Smooth muscle cell (in vitro differentiated cells): ENCODE measurements around the gene C11orf71. TPM values are rescaled to one million over a fixed set of nuclear protein-coding genes. Genes with fewer than 3 reads are reported as not detected.

Source experiments
- DNase-seq: peaks from one replicate; lab custom pipeline; 2025; ENCODE audit not compliant: unreplicated experiment; lab: John Stamatoyannopoulos, UW
- H2AFZ ChIP-seq: fragments of 200-600 bp; sonication (generic); 2 replicates; pipeline ENCODE4 v1.6.0; 2016; ENCODE audit warnings: antibody characterized with exemption, low read depth, mild to moderate bottlenecking
- H3F3A ChIP-seq: fragments of 200-600 bp; sonication (generic); 2 replicates; pipeline ENCODE4 v1.6.0; 2017; ENCODE audit warnings: antibody characterized with exemption, low read depth
- H3K27ac ChIP-seq: fragments of 200-600 bp; sonication (generic); 2 replicates; pipeline ENCODE4 v1.5.1; 2016; ENCODE audit warnings: low read depth, mild to moderate bottlenecking
- H3K27me3 ChIP-seq: fragments of 200-600 bp; sonication (generic); 2 replicates; pipeline ENCODE4 v1.6.1; 2016; ENCODE audit warnings: low read depth, mild to moderate bottlenecking
- H3K36me3 ChIP-seq: fragments of 200-600 bp; sonication (generic); 2 replicates; pipeline ENCODE4 v1.5.1; 2016; ENCODE audit warnings: low read depth
- H3K4me1 ChIP-seq: fragments of 200-600 bp; sonication (generic); 2 replicates; pipeline ENCODE4 v1.5.1; 2016; ENCODE audit warnings: low read depth
- H3K4me2 ChIP-seq: fragments of 200-600 bp; sonication (generic); 2 replicates; pipeline ENCODE4 v1.6.0; 2016; ENCODE audit warnings: mild to moderate bottlenecking
- H3K4me3 ChIP-seq: fragments of 200-600 bp; sonication (generic); 2 replicates; pipeline ENCODE4 v1.5.1; 2016; ENCODE audit warnings: mild to moderate bottlenecking
- H3K79me2 ChIP-seq: fragments of 200-600 bp; sonication (generic); 2 replicates; pipeline ENCODE4 v1.6.0; 2016; ENCODE audit warnings: low read depth, mild to moderate bottlenecking
- H3K9ac ChIP-seq: fragments of 200-600 bp; sonication (generic); 2 replicates; pipeline ENCODE4 v1.6.0; 2016; ENCODE audit warnings: low read depth
- H3K9me3 ChIP-seq: fragments of 200-600 bp; sonication (generic); replicated peaks from 2 replicates; pipeline ENCODE4 v1.5.1; 2016; ENCODE audit warnings: low read depth
- H4K20me1 ChIP-seq: fragments of 200-600 bp; sonication (generic); 2 replicates; pipeline ENCODE4 v1.6.0; 2016; ENCODE audit warnings: low read depth
- WGBS: methylation state at CpG from one replicate; pipeline ENCODE4 v1.1.7; 2016; ENCODE audit warnings: low lambda C conversion rate; 5-methylcytosine and 5-hydroxymethylcytosine counted together
- polyA plus RNA-seq: library from polyadenylated mRNA; unstranded; fragments of >200 nt; fragmentation: Nextera tagmentation; extraction: Ambion mirVana; gene quantifications from 2 replicates; pipeline ENCODE4 v1.2.1, GENCODE V29; 2016
- total RNA-seq: library from RNA; depleted of rRNA; stranded (reverse); fragments of >200 nt; gene quantifications from 2 replicates; pipeline ENCODE4 v1.2.3, GENCODE V29; 2014
- TF ChIP-seq, protein P1 (sequence below): fragments of 200-600 bp; sonication (generic); IDR thresholded peaks from 2 replicates; pipeline ENCODE4 v1.5.1; 2017; ENCODE audit warnings: borderline replicate concordance, mild to moderate bottlenecking, antibody characterized with exemption; ENCODE audit not compliant: insufficient read depth, poor library complexity, severe bottlenecking

C11orf71 gene
- total and polyA plus RNA-seq, 2 experiments from 2014 or later = 1.3 to 2.0 TPM

DNA sequence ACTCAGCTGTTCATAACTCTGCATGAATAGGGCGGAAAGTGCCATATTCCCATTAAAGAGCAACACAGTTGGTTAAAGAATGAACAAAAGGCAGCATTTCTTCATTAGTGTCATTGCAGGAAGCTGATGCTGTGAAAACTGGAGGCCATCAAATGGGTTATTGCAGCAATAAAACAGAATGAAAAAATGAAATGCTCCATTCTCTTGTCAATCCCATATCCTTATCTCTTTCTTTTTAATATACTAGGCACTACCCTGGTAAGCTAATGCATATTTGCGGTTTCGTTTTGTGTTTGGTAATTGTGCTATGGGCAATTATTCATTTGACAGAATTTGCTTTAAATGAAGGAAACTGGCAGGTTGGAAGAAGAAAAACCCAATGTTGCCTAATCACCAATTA is 25.3 kb downstream of the C11orf71 start:
- no peaks in the 10 kb centered on the region for H3K9me3 ChIP-seq
- TF ChIP-seq, protein P1, sequence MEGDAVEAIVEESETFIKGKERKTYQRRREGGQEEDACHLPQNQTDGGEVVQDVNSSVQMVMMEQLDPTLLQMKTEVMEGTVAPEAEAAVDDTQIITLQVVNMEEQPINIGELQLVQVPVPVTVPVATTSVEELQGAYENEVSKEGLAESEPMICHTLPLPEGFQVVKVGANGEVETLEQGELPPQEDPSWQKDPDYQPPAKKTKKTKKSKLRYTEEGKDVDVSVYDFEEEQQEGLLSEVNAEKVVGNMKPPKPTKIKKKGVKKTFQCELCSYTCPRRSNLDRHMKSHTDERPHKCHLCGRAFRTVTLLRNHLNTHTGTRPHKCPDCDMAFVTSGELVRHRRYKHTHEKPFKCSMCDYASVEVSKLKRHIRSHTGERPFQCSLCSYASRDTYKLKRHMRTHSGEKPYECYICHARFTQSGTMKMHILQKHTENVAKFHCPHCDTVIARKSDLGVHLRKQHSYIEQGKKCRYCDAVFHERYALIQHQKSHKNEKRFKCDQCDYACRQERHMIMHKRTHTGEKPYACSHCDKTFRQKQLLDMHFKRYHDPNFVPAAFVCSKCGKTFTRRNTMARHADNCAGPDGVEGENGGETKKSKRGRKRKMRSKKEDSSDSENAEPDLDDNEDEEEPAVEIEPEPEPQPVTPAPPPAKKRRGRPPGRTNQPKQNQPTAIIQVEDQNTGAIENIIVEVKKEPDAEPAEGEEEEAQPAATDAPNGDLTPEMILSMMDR = no peak
- WGBS = 94% methylated on average over 3 of the region's 3 CpGs
- no peaks in the 10 kb centered on the region for H3K4me1 ChIP-seq
- H3K36me3 ChIP-seq = no peaks in the 10 kb centered on the region
- no peak for DNase-seq
- no peak overlapping the region for H3K4me3 ChIP-seq
- H3K27ac ChIP-seq = no peak overlapping the region
- H2AFZ ChIP-seq = no peak overlapping the region
- no peaks in the 10 kb centered on the region for H3K79me2 ChIP-seq
- no peaks in the 10 kb centered on the region for H3K27me3 ChIP-seq
- peaks cover 8% of the 10 kb centered on the region for H3F3A ChIP-seq
- no peak overlapping the region for H3K9ac ChIP-seq
- H4K20me1 ChIP-seq = no peaks in the 10 kb centered on the region
- no peak overlapping the region for H3K4me2 ChIP-seq

GRCh38 chr11:114368918-114369680 is 31.2 kb downstream of the C11orf71 start:
- no peaks in the 10 kb centered on the region for H3K27me3 ChIP-seq
- no peak overlapping the region for H3K27ac ChIP-seq
- no peak overlapping the region for H3K4me2 ChIP-seq
- TF ChIP-seq, protein P1 = no peak
- no peaks in the 10 kb centered on the region for H3K4me1 ChIP-seq
- no peaks in the 10 kb centered on the region for H3K9me3 ChIP-seq
- no peaks in the 10 kb centered on the region for H3K36me3 ChIP-seq
- no peaks in the 10 kb centered on the region for H4K20me1 ChIP-seq
- H3K4me3 ChIP-seq = no peak overlapping the region
- H2AFZ ChIP-seq = no peak overlapping the region
- no peaks in the 10 kb centered on the region for H3F3A ChIP-seq
- DNase-seq = no peak
- H3K79me2 ChIP-seq = no peaks in the 10 kb centered on the region
- 90% methylated on average over 5 of the region's 5 CpGs for WGBS
- no peak overlapping the region for H3K9ac ChIP-seq

- Histone ChIP-seq H3K4me2 (peak overlapping the region; percentile 61), H3K79me2 (no peaks in the 10 kb centered on the region), H3K27ac (peak overlapping the region; percentile 51), H3K36me3 (no peaks in the 10 kb centered on the region), H3K4me3 (no peak overlapping the region), H2AFZ (peak overlapping the region; percentile 5), H3K9me3 (no peaks in the 10 kb centered on the region), H4K20me1 (no peaks in the 10 kb centered on the region), H3K4me1 (no peaks in the 10 kb centered on the region), H3K27me3 (no peaks in the 10 kb centered on the region), H3F3A (no peaks in the 10 kb centered on the region), H3K9ac (no peak overlapping the region)
- TF ChIP-seq, protein P1 = no peak
- no peak for DNase-seq
- 71% methylated on average over 9 of the region's 9 CpGs for WGBS
Measured at GRCh38 chr11:114367244-114367957, 32.9 kb downstream of the C11orf71 start.
